Measurements from ENCODE around the gene DNASE1L2.
"Not testable (repeated sequence)": the region's sequence is repeated elsewhere in the genome, so short reads cannot be mapped to it uniquely, and the experiment has no call there.

DNASE1L2 gene

DNA sequence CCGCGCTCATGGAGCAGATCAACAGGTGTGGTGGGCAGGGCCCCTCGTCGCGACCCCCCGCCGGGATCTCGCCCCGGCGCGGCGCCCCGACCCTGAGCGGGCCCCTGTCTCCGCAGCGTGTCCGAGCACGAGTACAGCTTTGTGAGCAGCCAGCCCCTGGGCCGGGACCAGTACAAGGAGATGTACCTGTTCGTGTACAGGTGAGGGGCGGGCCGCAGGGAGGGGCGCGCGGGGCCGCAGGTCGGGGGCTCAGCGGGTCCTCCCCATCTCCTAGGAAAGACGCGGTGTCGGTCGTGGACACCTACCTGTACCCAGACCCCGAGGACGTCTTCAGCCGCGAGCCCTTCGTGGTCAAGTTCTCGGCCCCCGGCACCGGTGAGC is 848 bp downstream of the DNASE1L2 start:
- Histone ChIP-seq H3K4me1 (ENCODE audit: insufficient read depth, low read length) (peaks cover 12% of the 10 kb centered on the region), H3K9ac (ENCODE audit: low read length) (no peak overlapping the region), H3K9me3 (ENCODE audit: low read length) (no peaks in the 10 kb centered on the region), H3K4me3 (ENCODE audit: low read depth in 1 of 2, low read length in 2 of 2) (no peak overlapping the region), H3K27me3 (ENCODE audit: control insufficient read depth in 1 of 2, insufficient read depth in 2 of 2, low read length in 2 of 2) (peaks cover 8 to 43% of the 10 kb centered on the region in 2 donors), H3K27ac (ENCODE audit: low read depth, low read length) (no peak overlapping the region), H3K36me3 (ENCODE audit: insufficient read depth, low read length) (peaks cover 38% of the 10 kb centered on the region)

DNA sequence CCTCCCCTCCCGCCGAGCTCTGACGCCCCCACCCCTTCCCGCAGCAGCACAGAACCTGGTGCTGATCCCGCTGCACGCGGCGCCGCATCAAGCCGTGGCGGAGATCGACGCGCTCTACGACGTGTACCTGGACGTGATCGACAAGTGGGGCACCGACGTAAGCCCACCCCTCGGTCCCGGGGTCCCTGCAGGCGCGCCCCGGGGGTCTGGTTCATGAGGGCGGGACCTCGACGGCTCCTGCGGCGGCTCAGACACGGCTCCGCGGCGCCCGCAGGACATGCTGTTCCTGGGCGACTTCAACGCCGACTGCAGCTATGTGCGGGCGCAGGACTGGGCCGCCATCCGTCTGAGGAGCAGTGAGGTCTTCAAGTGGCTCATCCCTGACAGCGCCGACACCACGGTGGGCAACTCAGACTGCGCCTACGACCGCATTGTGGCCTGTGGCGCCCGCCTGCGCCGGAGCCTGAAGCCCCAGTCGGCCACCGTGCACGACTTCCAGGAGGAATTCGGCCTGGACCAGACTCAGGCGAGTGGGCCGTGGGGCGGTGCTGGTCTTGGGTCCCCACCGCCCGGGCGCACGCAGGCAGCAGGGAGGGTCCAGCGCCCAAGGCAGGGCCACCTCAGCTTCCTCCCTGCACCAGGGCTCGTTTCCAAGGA is 1.4 kb downstream of the DNASE1L2 start:
- peaks cover 8 to 38% of the 10 kb centered on the region in 2 donors for H3K27me3 ChIP-seq (ENCODE audit: control insufficient read depth in 1 of 2, insufficient read depth in 2 of 2, low read length in 2 of 2)
- no peak overlapping the region for H3K4me3 ChIP-seq (ENCODE audit: low read depth in 1 of 2, low read length in 2 of 2)
- H3K4me1 ChIP-seq (ENCODE audit: insufficient read depth, low read length), result peaks cover 12% of the 10 kb centered on the region
- no peak overlapping the region for H3K27ac ChIP-seq (ENCODE audit: low read depth, low read length)
- H3K9me3 ChIP-seq (ENCODE audit: low read length), result no peaks in the 10 kb centered on the region
- no peak overlapping the region for H3K9ac ChIP-seq (ENCODE audit: low read length)
- H3K36me3 ChIP-seq (ENCODE audit: insufficient read depth, low read length), result peaks cover 38% of the 10 kb centered on the region

DNA sequence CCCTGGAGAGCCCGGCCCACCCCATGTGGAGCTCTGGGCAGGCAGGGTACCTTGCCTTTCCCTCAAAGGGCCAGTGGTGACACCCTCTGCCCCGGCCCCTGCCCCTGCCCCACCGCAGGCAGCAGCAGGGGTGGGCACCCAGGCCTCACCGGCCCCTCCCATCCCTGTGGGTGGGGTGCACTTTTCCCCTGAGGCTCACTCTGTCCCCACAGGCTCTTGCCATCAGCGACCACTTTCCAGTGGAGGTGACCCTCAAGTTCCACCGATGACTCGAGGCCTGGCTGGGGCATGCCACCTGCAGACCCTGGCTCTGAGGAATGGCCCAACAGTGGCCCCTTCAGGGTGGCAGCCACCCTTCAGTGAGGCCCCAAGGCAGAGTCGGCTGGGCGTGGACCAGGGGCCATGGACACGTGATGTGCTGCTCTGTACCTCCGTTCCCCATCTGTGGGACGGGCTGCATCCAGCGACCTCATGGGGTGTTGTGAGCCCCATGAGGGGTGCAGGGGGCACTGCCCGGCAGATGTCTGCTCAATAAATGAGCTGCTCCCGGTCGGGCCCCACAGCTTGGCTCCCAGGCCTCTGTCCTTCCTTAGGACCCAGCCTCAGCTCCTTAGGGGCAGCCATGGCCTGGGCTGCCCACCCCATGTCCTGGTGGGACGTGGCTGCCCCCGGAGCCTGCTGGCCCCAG is 2.0 kb downstream of the DNASE1L2 start:
- H3K36me3 ChIP-seq (ENCODE audit: insufficient read depth, low read length), result peaks cover 38% of the 10 kb centered on the region
- no peak overlapping the region for H3K9ac ChIP-seq (ENCODE audit: low read length)
- peaks cover 12% of the 10 kb centered on the region for H3K4me1 ChIP-seq (ENCODE audit: insufficient read depth, low read length)
- H3K27me3 ChIP-seq (ENCODE audit: control insufficient read depth in 1 of 2, insufficient read depth in 2 of 2, low read length in 2 of 2), result peaks cover 8 to 37% of the 10 kb centered on the region in 2 donors
- no peaks in the 10 kb centered on the region for H3K9me3 ChIP-seq (ENCODE audit: low read length)
- no peak overlapping the region for H3K27ac ChIP-seq (ENCODE audit: low read depth, low read length)
- no peak overlapping the region for H3K4me3 ChIP-seq (ENCODE audit: low read depth in 1 of 2, low read length in 2 of 2)

DNA sequence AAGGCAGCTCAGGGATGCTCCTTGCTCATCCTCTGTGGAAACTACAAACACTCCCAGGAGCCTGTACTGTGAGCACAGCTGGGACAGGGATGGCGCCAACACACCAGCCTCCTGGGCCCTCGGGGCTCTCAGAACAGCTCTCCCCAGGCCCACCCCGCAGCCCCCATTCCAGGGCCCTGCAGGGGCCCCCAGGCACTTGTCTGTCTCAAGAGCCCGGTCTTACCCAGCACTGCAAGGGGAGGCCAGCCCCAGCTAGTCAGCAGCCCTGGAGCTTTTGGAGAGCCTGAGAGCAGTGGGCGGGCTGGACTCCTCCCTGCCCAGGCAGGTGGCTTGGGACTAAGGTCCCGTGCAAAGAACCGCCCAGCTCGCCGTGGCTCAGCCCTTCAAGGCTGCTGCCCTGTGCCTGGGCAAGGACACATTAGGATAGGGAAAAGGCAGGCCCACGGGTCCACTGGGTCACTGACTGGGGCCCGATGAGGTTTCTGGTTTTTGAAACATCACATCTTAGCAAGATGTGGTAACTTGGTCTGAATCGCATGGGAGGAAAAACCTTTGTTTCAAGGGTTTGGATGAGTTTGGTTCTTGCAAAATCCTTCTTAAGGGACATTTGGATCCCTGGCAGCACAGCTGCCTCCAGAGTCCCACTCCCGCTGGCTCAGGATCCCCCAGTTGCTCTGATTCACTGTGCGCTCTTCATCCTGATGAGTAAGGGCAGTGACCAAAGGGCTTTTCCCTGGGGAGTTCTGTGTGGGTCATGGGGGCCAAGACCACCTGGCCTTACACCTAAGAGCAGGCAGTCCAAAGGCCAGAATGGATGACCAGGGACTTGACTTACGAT is 2.8 kb downstream of the DNASE1L2 start:
- Histone ChIP-seq H3K9ac (ENCODE audit: low read length) (no peak overlapping the region), H3K9me3 (ENCODE audit: low read length) (no peaks in the 10 kb centered on the region), H3K27ac (ENCODE audit: low read depth, low read length) (no peak overlapping the region), H3K4me3 (ENCODE audit: low read depth in 1 of 2, low read length in 2 of 2) (no peak overlapping the region), H3K36me3 (ENCODE audit: insufficient read depth, low read length) (peaks cover 38% of the 10 kb centered on the region), H3K27me3 (ENCODE audit: control insufficient read depth in 1 of 2, insufficient read depth in 2 of 2, low read length in 2 of 2) (peaks cover 8 to 30% of the 10 kb centered on the region in 2 donors), H3K4me1 (ENCODE audit: insufficient read depth, low read length) (peaks cover 12% of the 10 kb centered on the region)

DNA sequence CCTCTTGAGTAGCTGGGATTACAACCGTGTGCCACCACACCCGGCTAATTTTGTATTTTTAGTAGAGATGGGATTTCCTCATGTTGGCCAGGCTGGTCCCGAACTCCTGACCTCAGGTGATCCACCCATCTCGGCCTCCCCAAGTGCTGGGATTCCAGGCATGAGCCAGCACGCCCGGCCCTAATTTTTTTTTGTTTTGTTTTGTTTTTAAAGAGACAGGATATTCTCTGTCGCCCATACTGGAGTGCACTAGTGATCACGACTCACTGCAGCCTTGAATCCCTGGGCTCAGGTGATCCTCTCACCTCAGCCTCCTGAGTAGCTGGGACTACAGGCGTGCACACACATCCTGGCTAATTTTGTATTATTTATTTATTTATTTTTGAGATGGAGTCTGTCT is 4.1 kb downstream of the DNASE1L2 start:
- not testable (repeated sequence) for H3K9ac ChIP-seq (ENCODE audit: low read length); H3K9me3 ChIP-seq (ENCODE audit: low read length); H3K4me3 ChIP-seq (ENCODE audit: low read depth in 1 of 2, low read length in 2 of 2); H3K27ac ChIP-seq (ENCODE audit: low read depth, low read length)
- Histone ChIP-seq H3K36me3 (ENCODE audit: insufficient read depth, low read length) (peaks cover 39% of the 10 kb centered on the region), H3K4me1 (ENCODE audit: insufficient read depth, low read length) (peaks cover 12% of the 10 kb centered on the region), H3K27me3 (ENCODE audit: control insufficient read depth in 1 of 2, insufficient read depth in 2 of 2, low read length in 2 of 2) (peaks cover 8 to 30% of the 10 kb centered on the region in 2 donors)

DNA sequence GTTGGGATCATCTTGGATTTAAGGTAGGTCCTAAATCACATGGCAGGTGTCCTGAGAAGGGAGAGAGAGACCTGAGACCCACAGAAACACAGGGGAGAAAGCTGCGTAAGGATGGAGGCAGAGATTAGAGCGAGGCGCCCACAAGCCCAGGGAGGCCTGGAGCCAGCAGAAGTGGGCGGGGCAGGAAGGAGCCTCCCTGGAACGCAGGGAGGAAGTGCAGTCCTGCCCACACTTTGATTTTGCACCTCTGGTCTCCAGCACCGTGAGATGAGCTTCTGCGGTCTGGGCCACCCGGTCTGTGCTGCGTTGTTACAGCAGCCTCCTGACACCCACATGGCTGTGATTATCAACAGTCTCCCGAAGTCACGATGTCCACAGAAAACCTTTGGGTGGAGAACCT is 6.4 kb downstream of the DNASE1L2 start:
- H3K27ac ChIP-seq (ENCODE audit: low read depth, low read length), result no peak overlapping the region
- no peaks in the 10 kb centered on the region for H3K9me3 ChIP-seq (ENCODE audit: low read length)
- H3K9ac ChIP-seq (ENCODE audit: low read length), result no peak overlapping the region
- no peaks in the 10 kb centered on the region for H3K4me1 ChIP-seq (ENCODE audit: insufficient read depth, low read length)
- H3K4me3 ChIP-seq (ENCODE audit: low read depth in 1 of 2, low read length in 2 of 2), result no peak overlapping the region
- H3K27me3 ChIP-seq (ENCODE audit: control insufficient read depth in 1 of 2, insufficient read depth in 2 of 2, low read length in 2 of 2), result peaks cover 0 to 9% of the 10 kb centered on the region in 2 donors
- H3K36me3 ChIP-seq (ENCODE audit: insufficient read depth, low read length), result peaks cover 50% of the 10 kb centered on the region

DNA sequence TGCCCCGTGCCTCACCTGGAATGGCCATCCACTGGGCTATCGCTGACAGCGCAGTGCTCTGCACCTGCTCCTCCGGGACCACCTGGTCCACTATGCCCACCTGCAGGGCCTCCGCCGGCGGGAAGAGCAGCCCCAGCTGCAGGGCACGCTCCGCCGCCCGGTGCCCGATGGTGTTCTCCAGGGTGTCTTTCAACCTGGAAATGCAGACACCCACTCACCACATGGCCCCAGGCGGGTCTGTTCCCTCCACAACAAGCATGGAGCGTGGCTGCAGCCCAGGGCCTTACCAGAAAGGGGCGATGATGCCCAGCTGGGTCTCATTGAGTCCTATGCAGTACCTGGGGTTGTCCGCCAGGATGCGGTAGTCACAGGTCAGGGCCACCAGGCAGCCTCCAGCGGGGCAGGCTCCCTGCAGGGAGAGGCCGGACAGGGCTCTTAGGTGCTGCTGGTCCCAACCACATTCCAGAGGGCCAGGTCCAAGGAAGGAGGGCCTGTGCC is 6.8 kb downstream of the DNASE1L2 start:
- Histone ChIP-seq H3K9me3 (ENCODE audit: low read length) (no peaks in the 10 kb centered on the region), H3K36me3 (ENCODE audit: insufficient read depth, low read length) (peaks cover 50% of the 10 kb centered on the region), H3K27me3 (ENCODE audit: control insufficient read depth in 1 of 2, insufficient read depth in 2 of 2, low read length in 2 of 2) (peaks cover 0 to 4% of the 10 kb centered on the region in 2 donors), H3K4me3 (ENCODE audit: low read depth in 1 of 2, low read length in 2 of 2) (no peak overlapping the region), H3K9ac (ENCODE audit: low read length) (no peak overlapping the region), H3K27ac (ENCODE audit: low read depth, low read length) (no peak overlapping the region), H3K4me1 (ENCODE audit: insufficient read depth, low read length) (no peaks in the 10 kb centered on the region)

DNA sequence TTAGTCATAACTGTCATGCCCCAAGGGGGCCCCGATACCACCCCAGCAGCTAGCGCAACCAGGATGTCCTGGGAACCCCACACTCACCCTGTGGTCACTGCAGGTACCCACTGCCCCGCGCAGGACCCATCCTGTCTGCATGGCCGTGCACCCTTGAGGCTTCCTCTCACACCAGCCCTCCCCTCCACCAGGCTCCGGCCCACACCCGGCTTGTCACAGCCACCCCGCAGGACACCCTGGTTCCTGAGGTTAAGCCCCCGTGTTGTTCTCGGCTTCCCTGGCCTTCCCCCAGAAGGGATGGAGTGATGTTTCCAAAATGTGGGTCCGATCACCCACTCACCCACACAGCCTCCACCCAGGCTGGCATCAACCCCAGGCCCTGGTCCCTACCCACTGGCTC is 7.5 kb downstream of the DNASE1L2 start:
- Histone ChIP-seq H3K9ac (ENCODE audit: low read length) (no peak overlapping the region), H3K36me3 (ENCODE audit: insufficient read depth, low read length) (peaks cover 50% of the 10 kb centered on the region), H3K9me3 (ENCODE audit: low read length) (no peaks in the 10 kb centered on the region), H3K4me3 (ENCODE audit: low read depth in 1 of 2, low read length in 2 of 2) (no peak overlapping the region), H3K27me3 (ENCODE audit: control insufficient read depth in 1 of 2, insufficient read depth in 2 of 2, low read length in 2 of 2) (no peaks in the 10 kb centered on the region), H3K27ac (ENCODE audit: low read depth, low read length) (no peak overlapping the region), H3K4me1 (ENCODE audit: insufficient read depth, low read length) (no peaks in the 10 kb centered on the region)

DNA sequence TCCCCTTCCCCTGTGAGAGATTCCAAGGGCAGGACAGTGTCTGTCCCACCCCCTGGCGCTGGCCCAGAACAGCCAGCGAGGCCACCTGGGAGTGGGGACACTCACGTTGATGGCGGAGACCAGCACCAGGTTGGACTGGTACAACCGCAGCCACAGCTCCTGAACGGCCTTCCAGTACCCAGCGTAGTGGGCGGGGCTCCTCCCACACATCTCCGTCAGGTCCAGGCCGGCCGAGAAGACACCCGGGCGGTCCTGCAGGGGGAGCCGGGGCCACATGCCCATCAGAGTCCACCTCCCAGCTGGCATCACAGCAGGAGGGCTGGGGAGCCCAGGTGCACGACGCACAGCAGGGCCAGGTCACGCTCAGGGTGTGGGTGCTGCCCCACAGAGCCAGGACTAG is 8.1 kb downstream of the DNASE1L2 start:
- Histone ChIP-seq H3K27me3 (ENCODE audit: control insufficient read depth in 1 of 2, insufficient read depth in 2 of 2, low read length in 2 of 2) (no peaks in the 10 kb centered on the region), H3K36me3 (ENCODE audit: insufficient read depth, low read length) (peaks cover 48% of the 10 kb centered on the region), H3K9me3 (ENCODE audit: low read length) (no peaks in the 10 kb centered on the region), H3K27ac (ENCODE audit: low read depth, low read length) (no peak overlapping the region), H3K4me1 (ENCODE audit: insufficient read depth, low read length) (no peaks in the 10 kb centered on the region), H3K4me3 (ENCODE audit: low read depth in 1 of 2, low read length in 2 of 2) (no peak overlapping the region), H3K9ac (ENCODE audit: low read length) (no peak overlapping the region)

DNA sequence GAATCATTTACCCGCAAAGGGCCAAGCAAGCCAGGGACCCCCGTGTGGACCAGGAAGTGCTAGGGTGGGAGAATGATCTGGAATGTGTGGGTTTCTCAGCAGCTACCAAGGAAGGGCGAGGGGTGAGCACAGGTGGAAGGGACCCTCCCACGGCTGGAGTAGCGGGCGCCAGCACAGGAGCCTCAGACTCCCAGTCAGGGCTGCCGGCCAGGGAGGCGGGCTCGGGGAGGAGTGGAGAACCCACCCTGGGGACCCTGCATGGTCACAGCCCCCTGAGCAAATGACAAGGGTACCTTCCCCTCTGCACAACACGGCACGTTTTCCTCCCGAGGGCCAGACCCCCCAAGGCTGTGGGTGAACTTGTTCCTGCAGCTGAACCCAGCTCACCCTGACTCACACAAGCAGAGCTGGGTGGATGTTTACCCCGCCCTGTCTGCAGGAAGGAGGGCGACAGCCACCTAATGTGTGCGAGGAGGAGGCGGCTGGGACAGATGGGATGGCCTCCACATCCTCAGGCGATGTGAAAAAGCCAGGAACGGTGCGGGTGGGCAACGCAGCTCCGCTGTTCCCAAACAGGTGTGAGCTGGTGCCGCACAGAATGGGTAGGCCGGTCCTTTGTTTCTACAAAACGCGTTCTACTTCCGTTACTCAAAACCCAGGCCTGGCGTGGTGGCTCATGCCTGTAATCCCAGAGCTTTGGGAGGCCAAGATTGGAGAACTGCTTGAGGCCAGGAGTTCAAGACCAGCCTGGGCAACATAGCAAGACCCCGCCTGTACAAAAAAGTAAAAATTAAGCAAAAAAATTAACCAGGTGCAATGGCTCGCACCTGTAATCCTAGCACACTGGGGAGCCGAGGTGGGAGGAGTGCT is 8.9 kb downstream of the DNASE1L2 start:
- Histone ChIP-seq H3K4me3 (ENCODE audit: low read depth in 1 of 2, low read length in 2 of 2) (no peak overlapping the region), H3K27me3 (ENCODE audit: control insufficient read depth in 1 of 2, insufficient read depth in 2 of 2, low read length in 2 of 2) (no peaks in the 10 kb centered on the region), H3K9ac (ENCODE audit: low read length) (no peak overlapping the region), H3K9me3 (ENCODE audit: low read length) (no peaks in the 10 kb centered on the region), H3K36me3 (ENCODE audit: insufficient read depth, low read length) (peaks cover 43% of the 10 kb centered on the region), H3K4me1 (ENCODE audit: insufficient read depth, low read length) (peaks cover 2% of the 10 kb centered on the region), H3K27ac (ENCODE audit: low read depth, low read length) (no peak overlapping the region)
